Heart left ventricle (tissue), 13 donors: ENCODE results near the gene GEMIN4.

ENCODE experiments used
- POLR2A ChIP-seq, 2 donors: fragments of 450-650 bp; IDR thresholded peaks; one replicate each; pipeline ENCODE4 v1.6.1; 2017; ENCODE audit warnings: antibody characterized with exemption in 2 of 2, mild to moderate bottlenecking in 2 of 2, moderate library complexity in 2 of 2
- TF ChIP-seq, protein P1 (sequence below), 12 donors: fragments of 200-600 bp; sonication (generic) in 4 of 12; IDR thresholded peaks; one replicate each; pipeline versions ENCODE4 v1.5.0 to v1.8.0; 2018 to 2022; ENCODE audit warnings: antibody characterized with exemption in 12 of 12, mild to moderate bottlenecking in 5 of 12
- donor health status: ischemic (EF 13 %, LVEDD 7.1; RV severe dilation, severe dysfunction).
- donor health status: DM: no; HTN: yes; CAD: no.
- donor health status: DM: no; HTN: no; CAD: no.
- donor health status: ischemic (EF 25% LVEDD 6.9; RV normal size, moderate dysfunction).
- donor health status: ischemic (EF 25% LVEDD 5.7; RV mildly dilated, moderate dysfunction).
- donor health status: ischemic (EF 35%, LVEDD 5.7; RV mildly dilated, moderate dysfunction).
- donor health status: nonischemic (EF 11% LVEDD 7.7; RV severe dilation, severe dysfunction).
- donor health status: DM: yes; HTN: yes; CAD: no.
- donor health status: PGD.
- donor health status: ischemic (EF 29% LVEDD 5.4; RV normal size, mild dysfunction).
- donor health status: nonischemic (EF 23%, LVEDD 6.1; RV moderate dilation, normal function).

GRCh38 chr17:744937-745336 lies 7.1 kb downstream of the GEMIN4 start:
- TF ChIP-seq, protein P1, sequence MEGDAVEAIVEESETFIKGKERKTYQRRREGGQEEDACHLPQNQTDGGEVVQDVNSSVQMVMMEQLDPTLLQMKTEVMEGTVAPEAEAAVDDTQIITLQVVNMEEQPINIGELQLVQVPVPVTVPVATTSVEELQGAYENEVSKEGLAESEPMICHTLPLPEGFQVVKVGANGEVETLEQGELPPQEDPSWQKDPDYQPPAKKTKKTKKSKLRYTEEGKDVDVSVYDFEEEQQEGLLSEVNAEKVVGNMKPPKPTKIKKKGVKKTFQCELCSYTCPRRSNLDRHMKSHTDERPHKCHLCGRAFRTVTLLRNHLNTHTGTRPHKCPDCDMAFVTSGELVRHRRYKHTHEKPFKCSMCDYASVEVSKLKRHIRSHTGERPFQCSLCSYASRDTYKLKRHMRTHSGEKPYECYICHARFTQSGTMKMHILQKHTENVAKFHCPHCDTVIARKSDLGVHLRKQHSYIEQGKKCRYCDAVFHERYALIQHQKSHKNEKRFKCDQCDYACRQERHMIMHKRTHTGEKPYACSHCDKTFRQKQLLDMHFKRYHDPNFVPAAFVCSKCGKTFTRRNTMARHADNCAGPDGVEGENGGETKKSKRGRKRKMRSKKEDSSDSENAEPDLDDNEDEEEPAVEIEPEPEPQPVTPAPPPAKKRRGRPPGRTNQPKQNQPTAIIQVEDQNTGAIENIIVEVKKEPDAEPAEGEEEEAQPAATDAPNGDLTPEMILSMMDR (IDR thresholded peaks at IDR 0.05) = no peak
- no peak for TF ChIP-seq POLR2A (IDR thresholded peaks at IDR 0.05)
